ENCODE results near the gene ALK.
A peak's percentile ranks its signal among the peaks of the same experiment; 100 is the strongest.

The ALK gene

DNA sequence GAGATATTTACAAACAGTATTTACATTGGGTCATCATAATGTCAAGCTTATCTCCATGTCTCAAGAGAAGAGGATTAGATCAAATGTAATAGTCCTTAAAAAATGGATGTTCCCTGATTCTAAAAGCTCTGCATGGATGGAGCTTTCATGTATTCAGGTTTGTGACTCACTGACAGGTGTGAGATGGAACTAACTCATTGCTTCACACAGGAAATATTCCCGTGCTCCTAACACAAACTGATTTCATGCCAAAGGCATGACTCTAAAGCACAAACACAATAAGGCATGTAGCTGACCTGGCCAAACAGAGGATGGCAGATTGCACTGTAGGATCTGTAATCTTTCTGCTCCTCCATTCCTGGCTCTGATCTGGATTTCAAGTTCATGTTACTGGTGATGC lies 110.0 kb downstream of the ALK start:
- Histone ChIP-seq H3K4me1 (ENCODE audit: control insufficient read depth, insufficient read depth, low read length) (no peaks in the 10 kb centered on the region), H3K36me3 (ENCODE audit: control insufficient read depth, insufficient read depth, low read length, severe bottlenecking) (no peaks in the 10 kb centered on the region), H3K9ac (ENCODE audit: low read length) (no peak overlapping the region), H3K9me3 (ENCODE audit: control insufficient read depth, low read length) (no peaks in the 10 kb centered on the region), H3K4me3 (ENCODE audit: low read length) (no peak overlapping the region), H3K27me3 (replicated peaks; ENCODE audit: control insufficient read depth, insufficient read depth, low read length) (peaks cover 19% of the 10 kb centered on the region)
- DNase-seq (ENCODE audit: low read depth): no peak

DNA sequence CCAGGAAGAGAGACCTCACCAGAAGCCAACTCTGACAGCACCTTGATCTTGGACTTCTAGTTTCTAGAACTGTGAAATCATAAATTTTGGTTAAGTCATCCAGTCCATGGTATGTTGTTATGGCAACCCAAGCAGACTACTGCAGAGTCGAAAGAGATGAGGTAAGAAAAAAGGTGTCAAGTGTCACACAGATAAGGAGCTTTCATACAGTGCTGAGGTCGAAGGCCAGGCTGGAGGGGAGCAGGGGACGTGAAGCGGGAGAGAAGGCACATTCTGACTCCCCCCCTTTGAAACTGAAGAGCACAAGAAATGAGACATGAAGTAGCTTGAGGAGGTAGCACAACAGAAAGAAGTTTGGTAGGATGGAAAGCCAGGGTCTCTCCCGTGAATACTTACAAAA lies 110.4 kb downstream of the ALK start:
- peaks cover 23% of the 10 kb centered on the region for H3K27me3 ChIP-seq (replicated peaks; ENCODE audit: control insufficient read depth, insufficient read depth, low read length)
- DNase-seq (ENCODE audit: low read depth): no peak
- H3K9ac ChIP-seq (ENCODE audit: low read length): no peak overlapping the region
- no peaks in the 10 kb centered on the region for H3K36me3 ChIP-seq (ENCODE audit: control insufficient read depth, insufficient read depth, low read length, severe bottlenecking)
- no peaks in the 10 kb centered on the region for H3K4me1 ChIP-seq (ENCODE audit: control insufficient read depth, insufficient read depth, low read length)
- H3K9me3 ChIP-seq (ENCODE audit: control insufficient read depth, low read length): no peaks in the 10 kb centered on the region
- H3K4me3 ChIP-seq (ENCODE audit: low read length): no peak overlapping the region

DNA sequence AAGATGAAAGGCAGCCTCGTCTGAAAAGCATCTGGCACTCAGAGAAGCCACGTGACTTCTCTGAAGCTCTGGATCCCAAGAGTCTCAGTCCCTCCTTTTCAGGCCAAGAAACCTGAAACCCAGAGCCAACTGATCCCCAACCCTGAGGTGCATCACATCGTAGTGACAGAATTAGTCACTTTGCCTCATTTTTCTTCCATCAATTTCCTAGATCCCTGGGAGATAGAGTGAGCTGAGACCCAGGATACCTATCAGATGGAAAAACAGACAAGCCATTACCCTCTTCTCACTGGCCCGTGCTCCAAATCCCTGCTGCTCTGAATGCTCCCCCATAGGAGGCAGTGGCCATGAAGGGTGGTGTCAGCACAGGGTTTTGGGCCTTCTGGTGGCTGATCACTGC lies 113.1 kb downstream of the ALK start:
- H3K4me3 ChIP-seq (ENCODE audit: low read length): no peak overlapping the region
- peaks cover 33% of the 10 kb centered on the region for H3K27me3 ChIP-seq (replicated peaks; ENCODE audit: control insufficient read depth, insufficient read depth, low read length)
- DNase-seq (ENCODE audit: low read depth): no peak
- H3K4me1 ChIP-seq (ENCODE audit: control insufficient read depth, insufficient read depth, low read length): peaks cover 3% of the 10 kb centered on the region
- no peaks in the 10 kb centered on the region for H3K36me3 ChIP-seq (ENCODE audit: control insufficient read depth, insufficient read depth, low read length, severe bottlenecking)
- H3K9ac ChIP-seq (ENCODE audit: low read length): no peak overlapping the region
- no peaks in the 10 kb centered on the region for H3K9me3 ChIP-seq (ENCODE audit: control insufficient read depth, low read length)

DNA sequence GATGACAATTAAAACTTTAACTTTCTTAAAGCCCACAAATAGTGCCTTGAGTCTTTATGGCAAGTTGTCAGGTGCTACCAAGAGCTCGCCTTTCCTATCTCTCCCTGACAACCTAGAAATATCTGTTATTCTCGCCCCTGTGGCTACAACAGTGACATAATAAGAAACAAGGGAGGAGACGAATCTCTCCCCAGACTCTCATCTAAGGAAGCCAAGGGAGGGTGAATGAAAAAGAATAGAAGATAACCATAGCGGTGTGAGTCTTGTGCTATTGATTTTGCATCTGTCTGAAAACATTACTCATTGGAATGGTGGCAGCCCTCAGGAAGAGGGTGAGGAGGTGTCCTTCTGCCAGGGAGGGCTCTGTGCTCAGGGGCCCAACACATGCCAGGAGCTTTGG lies 114.3 kb downstream of the ALK start:
- no peaks in the 10 kb centered on the region for H3K9me3 ChIP-seq (ENCODE audit: control insufficient read depth, low read length)
- H3K4me3 ChIP-seq (ENCODE audit: low read length): no peak overlapping the region
- H3K9ac ChIP-seq (ENCODE audit: low read length): no peak overlapping the region
- no peak for DNase-seq (ENCODE audit: low read depth)
- H3K36me3 ChIP-seq (ENCODE audit: control insufficient read depth, insufficient read depth, low read length, severe bottlenecking): no peaks in the 10 kb centered on the region
- peaks cover 33% of the 10 kb centered on the region for H3K27me3 ChIP-seq (replicated peaks; ENCODE audit: control insufficient read depth, insufficient read depth, low read length)
- peaks cover 11% of the 10 kb centered on the region for H3K4me1 ChIP-seq (ENCODE audit: control insufficient read depth, insufficient read depth, low read length)

DNA sequence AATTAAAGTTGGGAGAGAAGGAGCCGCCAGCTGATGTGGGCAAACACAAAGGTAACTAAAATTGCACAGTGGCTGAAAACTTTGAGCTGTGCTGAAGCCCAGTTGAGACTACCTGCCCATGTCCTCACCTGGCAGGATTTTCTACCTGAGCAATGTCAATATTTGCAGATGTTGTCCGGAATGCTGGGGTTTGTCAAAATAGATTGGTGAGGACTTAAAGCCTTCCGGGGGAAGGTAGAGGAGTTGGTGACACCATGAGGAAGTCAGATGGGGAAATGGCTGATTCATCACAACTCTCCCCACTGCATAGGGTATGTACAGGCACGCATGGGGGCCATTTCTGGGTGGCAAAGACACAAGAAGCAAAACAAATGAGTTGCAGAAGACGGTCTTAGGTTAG lies 114.9 kb downstream of the ALK start:
- Histone ChIP-seq H3K36me3 (ENCODE audit: control insufficient read depth, insufficient read depth, low read length, severe bottlenecking) (no peaks in the 10 kb centered on the region), H3K27me3 (replicated peaks; ENCODE audit: control insufficient read depth, insufficient read depth, low read length) (peaks cover 34% of the 10 kb centered on the region)

DNA sequence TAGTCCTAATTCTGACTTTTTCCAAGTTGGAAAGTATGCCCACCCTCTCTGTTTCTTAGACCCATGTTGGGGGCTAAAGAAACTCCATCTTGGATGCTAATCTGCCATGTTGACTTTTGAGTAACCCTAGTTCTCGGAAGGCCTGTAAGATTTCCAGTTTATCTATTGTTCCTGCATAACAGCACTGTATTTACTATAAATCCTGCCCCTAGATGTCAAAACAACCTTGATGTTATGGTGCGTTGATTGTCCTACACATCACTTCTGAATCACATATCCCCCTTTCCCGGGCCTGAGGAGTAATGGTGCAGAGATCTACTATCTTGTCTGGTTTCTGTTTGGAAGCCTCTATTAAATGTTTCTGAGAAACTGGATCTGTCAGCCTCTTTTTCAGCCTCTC lies 116.7 kb downstream of the ALK start:
- H3K4me1 ChIP-seq (ENCODE audit: control insufficient read depth, insufficient read depth, low read length): peaks cover 11% of the 10 kb centered on the region
- no peaks in the 10 kb centered on the region for H3K36me3 ChIP-seq (ENCODE audit: control insufficient read depth, insufficient read depth, low read length, severe bottlenecking)
- H3K4me3 ChIP-seq (ENCODE audit: low read length): no peak overlapping the region
- no peaks in the 10 kb centered on the region for H3K9me3 ChIP-seq (ENCODE audit: control insufficient read depth, low read length)
- H3K27me3 ChIP-seq (replicated peaks; ENCODE audit: control insufficient read depth, insufficient read depth, low read length): peaks cover 47% of the 10 kb centered on the region
- H3K9ac ChIP-seq (ENCODE audit: low read length): no peak overlapping the region
- no peak for DNase-seq (ENCODE audit: low read depth)

More for the DNA sequence above, 114.9 kb downstream of the ALK start:
- no peaks in the 10 kb centered on the region for H3K9me3 ChIP-seq (ENCODE audit: control insufficient read depth, low read length)
- H3K4me3 ChIP-seq (ENCODE audit: low read length): no peak overlapping the region
- no peak for DNase-seq (ENCODE audit: low read depth)
- H3K4me1 ChIP-seq (ENCODE audit: control insufficient read depth, insufficient read depth, low read length): peaks cover 11% of the 10 kb centered on the region
- H3K9ac ChIP-seq (ENCODE audit: low read length): no peak overlapping the region

DNA sequence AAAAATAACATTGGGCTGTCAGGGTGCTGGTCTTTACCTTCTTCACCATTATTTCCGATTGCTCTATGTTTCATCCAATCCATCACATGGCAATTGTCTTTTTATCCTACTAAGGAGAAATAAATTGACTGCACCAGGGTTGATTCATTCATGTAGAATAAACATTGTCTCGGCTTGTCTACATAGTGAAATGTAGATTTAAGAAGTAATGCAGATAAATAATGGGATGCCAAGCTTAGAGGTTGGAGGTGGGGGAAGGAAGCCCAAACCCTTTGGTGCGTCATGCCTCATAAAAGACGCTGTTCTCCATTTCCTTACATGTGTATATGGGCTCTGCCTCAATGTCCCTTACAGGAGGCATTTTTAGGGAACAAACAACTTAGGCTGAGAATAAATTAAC lies 117.8 kb downstream of the ALK start:
- Histone ChIP-seq H3K36me3 (ENCODE audit: control insufficient read depth, insufficient read depth, low read length, severe bottlenecking) (no peaks in the 10 kb centered on the region), H3K4me3 (ENCODE audit: low read length) (no peak overlapping the region), H3K27me3 (replicated peaks; ENCODE audit: control insufficient read depth, insufficient read depth, low read length) (peaks cover 48% of the 10 kb centered on the region), H3K9me3 (ENCODE audit: control insufficient read depth, low read length) (no peaks in the 10 kb centered on the region), H3K9ac (ENCODE audit: low read length) (no peak overlapping the region), H3K4me1 (ENCODE audit: control insufficient read depth, insufficient read depth, low read length) (peaks cover 11% of the 10 kb centered on the region)
- no peak for DNase-seq (ENCODE audit: low read depth)

DNA sequence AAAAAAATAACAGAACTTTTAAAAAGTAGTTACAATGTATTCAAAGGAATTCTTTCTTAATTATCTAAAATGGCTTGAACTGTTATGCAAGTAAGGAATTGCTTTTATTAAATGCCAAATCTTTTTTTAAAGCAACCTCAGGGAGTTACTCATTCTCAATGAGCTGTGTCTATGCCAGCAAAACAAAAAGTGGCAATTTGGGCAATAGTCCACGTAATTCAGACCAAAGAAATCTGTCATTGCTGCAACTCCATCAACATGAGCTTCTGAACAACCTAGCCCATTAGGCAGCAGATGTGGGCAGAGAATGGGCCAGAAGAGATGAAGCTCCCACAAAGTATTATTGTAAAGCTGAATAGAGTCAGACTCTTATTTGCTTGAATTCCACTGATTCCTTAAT lies 118.4 kb downstream of the ALK start:
- Histone ChIP-seq H3K9me3 (ENCODE audit: control insufficient read depth, low read length) (no peaks in the 10 kb centered on the region), H3K36me3 (ENCODE audit: control insufficient read depth, insufficient read depth, low read length, severe bottlenecking) (no peaks in the 10 kb centered on the region), H3K9ac (ENCODE audit: low read length) (no peak overlapping the region), H3K4me3 (ENCODE audit: low read length) (no peak overlapping the region), H3K4me1 (ENCODE audit: control insufficient read depth, insufficient read depth, low read length) (peaks cover 11% of the 10 kb centered on the region), H3K27me3 (replicated peaks; ENCODE audit: control insufficient read depth, insufficient read depth, low read length) (peaks cover 50% of the 10 kb centered on the region)
- DNase-seq (ENCODE audit: low read depth): peak; percentile 13

DNA sequence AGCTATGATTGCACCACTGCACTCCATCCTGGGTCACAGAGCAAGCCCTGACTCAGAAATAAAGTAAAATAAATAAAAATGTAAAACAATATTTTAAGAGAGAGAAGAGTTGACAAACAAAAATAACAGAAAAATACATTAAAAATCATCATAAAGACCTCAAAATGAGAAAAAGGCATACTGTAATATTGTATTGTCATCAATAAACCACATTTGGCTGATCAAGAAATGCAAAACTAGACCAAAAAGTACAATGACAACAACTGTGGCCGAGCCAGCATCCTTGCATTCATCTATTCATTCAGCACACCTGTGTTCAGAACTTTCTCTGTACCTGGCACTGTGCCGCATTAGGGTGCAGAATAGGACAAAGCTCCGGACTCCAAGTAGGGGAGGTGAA lies 121.8 kb downstream of the ALK start:
- H3K27me3 ChIP-seq (replicated peaks; ENCODE audit: control insufficient read depth, insufficient read depth, low read length): peaks cover 34% of the 10 kb centered on the region
- H3K9ac ChIP-seq (ENCODE audit: low read length): no peak overlapping the region
- no peak overlapping the region for H3K4me3 ChIP-seq (ENCODE audit: low read length)
- no peak for DNase-seq (ENCODE audit: low read depth)
- H3K4me1 ChIP-seq (ENCODE audit: control insufficient read depth, insufficient read depth, low read length): peaks cover 11% of the 10 kb centered on the region
- H3K36me3 ChIP-seq (ENCODE audit: control insufficient read depth, insufficient read depth, low read length, severe bottlenecking): no peaks in the 10 kb centered on the region
- H3K9me3 ChIP-seq (ENCODE audit: control insufficient read depth, low read length): no peaks in the 10 kb centered on the region

DNA sequence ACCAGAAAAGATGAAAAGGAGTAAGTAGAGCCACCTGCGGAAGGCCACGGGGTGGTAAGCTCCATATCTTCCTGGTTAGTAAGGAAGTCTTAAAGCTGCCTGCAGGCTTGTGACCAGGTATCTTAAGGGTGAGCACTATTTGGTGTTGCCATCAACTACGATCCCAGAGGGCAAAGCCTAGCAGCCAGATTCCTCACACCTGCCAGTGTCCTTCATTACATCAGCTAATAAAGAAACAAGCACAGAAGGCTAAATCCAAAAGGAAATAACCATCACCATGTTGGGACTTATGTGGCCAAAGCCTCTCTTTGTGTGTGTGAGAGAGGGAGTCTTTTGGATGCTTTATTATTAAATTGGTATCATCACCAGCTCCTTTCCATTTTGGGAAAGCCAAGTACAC lies 123.5 kb downstream of the ALK start:
- no peak for DNase-seq (ENCODE audit: low read depth)
- H3K4me1 ChIP-seq (ENCODE audit: control insufficient read depth, insufficient read depth, low read length): peaks cover 4% of the 10 kb centered on the region
- no peak overlapping the region for H3K4me3 ChIP-seq (ENCODE audit: low read length)
- H3K9me3 ChIP-seq (ENCODE audit: control insufficient read depth, low read length): no peaks in the 10 kb centered on the region
- no peaks in the 10 kb centered on the region for H3K36me3 ChIP-seq (ENCODE audit: control insufficient read depth, insufficient read depth, low read length, severe bottlenecking)
- peaks cover 28% of the 10 kb centered on the region for H3K27me3 ChIP-seq (replicated peaks; ENCODE audit: control insufficient read depth, insufficient read depth, low read length)
- no peak overlapping the region for H3K9ac ChIP-seq (ENCODE audit: low read length)

DNA sequence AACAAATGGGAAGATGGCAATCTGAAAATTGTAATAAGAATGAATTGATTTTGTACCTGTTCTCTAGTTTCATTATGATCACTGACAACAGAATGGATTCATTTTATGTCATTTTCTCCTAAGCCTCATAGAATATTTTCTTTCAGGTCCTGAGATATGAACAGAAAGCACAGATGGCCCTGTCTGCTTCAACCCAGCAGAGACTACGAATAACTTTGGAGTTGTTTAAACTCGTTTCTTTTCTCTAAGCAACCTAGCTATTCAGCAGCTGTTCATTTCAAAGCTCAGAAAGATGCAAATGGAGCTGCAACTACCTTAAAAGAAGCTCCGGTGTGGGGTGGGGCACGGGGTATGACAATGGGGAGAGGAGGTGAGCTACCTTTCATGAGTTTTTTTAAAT lies 124.9 kb downstream of the ALK start:
- H3K27me3 ChIP-seq (replicated peaks; ENCODE audit: control insufficient read depth, insufficient read depth, low read length): peaks cover 26% of the 10 kb centered on the region
- no peak for DNase-seq (ENCODE audit: low read depth)
- no peaks in the 10 kb centered on the region for H3K9me3 ChIP-seq (ENCODE audit: control insufficient read depth, low read length)
- no peak overlapping the region for H3K4me3 ChIP-seq (ENCODE audit: low read length)
- H3K36me3 ChIP-seq (ENCODE audit: control insufficient read depth, insufficient read depth, low read length, severe bottlenecking): no peaks in the 10 kb centered on the region
- no peaks in the 10 kb centered on the region for H3K4me1 ChIP-seq (ENCODE audit: control insufficient read depth, insufficient read depth, low read length)
- no peak overlapping the region for H3K9ac ChIP-seq (ENCODE audit: low read length)

DNA sequence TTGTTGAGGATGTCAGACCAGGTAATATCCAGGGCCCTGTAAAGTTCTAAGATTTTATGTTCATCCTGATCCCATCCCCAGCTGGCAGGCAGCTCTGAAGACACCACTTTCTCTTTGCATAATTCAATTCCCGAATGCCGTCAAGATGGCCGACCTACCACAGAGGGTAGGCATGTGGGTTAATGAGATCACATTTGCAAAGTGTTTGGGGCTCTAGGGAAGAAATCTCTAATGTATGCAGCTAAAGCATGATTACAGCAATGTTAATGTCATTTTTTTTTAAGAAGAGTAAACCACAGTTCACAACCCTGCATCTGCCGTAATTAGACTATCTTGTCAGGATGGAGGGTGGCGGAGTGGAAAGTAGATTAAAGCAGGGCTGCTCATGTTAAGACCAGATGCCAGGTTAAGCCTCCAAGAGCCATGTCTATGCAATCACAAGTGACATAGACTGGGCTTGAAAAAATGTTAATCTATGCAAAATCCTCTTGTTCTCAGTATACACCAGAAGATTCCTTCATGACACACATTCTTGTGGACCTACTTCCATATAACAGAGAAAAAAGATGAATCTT lies 131.4 kb downstream of the ALK start:
- Histone ChIP-seq H3K9me3 (ENCODE audit: control insufficient read depth, low read length) (no peaks in the 10 kb centered on the region), H3K36me3 (ENCODE audit: control insufficient read depth, insufficient read depth, low read length, severe bottlenecking) (no peaks in the 10 kb centered on the region), H3K4me3 (ENCODE audit: low read length) (no peak overlapping the region), H3K9ac (ENCODE audit: low read length) (no peak overlapping the region), H3K4me1 (ENCODE audit: control insufficient read depth, insufficient read depth, low read length) (no peaks in the 10 kb centered on the region), H3K27me3 (replicated peaks; ENCODE audit: control insufficient read depth, insufficient read depth, low read length) (peaks cover 6% of the 10 kb centered on the region)
- DNase-seq (ENCODE audit: low read depth): no peak

All from adipocyte (in vitro differentiated cells).